HG02798 (cell line): ENCODE measurements around the gene NFILZ.

Experiments
- ATAC-seq: cut with Tn5 transposase; IDR thresholded peaks from one replicate; pipeline ENCODE4 v1.9.1; 2021; ENCODE audit warnings: mild to moderate bottlenecking; ENCODE audit not compliant: unreplicated experiment, poor library complexity

The NFILZ gene

GRCh38 chr19:8641221-8641907 lies 10.9 kb downstream of the NFILZ start:
- no peak for ATAC-seq

- ATAC-seq: no peak
Observed at GRCh38 chr19:8641908-8642547, 11.6 kb downstream of the NFILZ start.

GRCh38 chr19:8642561-8642960 lies 12.1 kb downstream of the NFILZ start:
- no peak for ATAC-seq

- ATAC-seq: no peak
Observed at GRCh38 chr19:8643860-8644653, 13.6 kb downstream of the NFILZ start.

- ATAC-seq: no peak
Observed at GRCh38 chr19:8648240-8648639, 17.8 kb downstream of the NFILZ start.

- ATAC-seq: no peak
Observed at GRCh38 chr19:8654591-8655339, 24.3 kb downstream of the NFILZ start.

GRCh38 chr19:8655340-8655709 lies 24.9 kb downstream of the NFILZ start:
- no peak for ATAC-seq

- ATAC-seq: no peak
Observed at GRCh38 chr19:8657869-8658268, 27.4 kb downstream of the NFILZ start.

GRCh38 chr19:8659905-8660304 lies 29.5 kb downstream of the NFILZ start:
- no peak for ATAC-seq

- no peak for ATAC-seq
Observed at GRCh38 chr19:8662263-8662662, 31.8 kb downstream of the NFILZ start.

GRCh38 chr19:8663920-8664670 lies 33.7 kb downstream of the NFILZ start:
- no peak for ATAC-seq

- no peak for ATAC-seq
Observed at GRCh38 chr19:8664671-8665057, 34.2 kb downstream of the NFILZ start.

GRCh38 chr19:8665468-8666213 lies 35.2 kb downstream of the NFILZ start:
- ATAC-seq: no peak

- ATAC-seq: no peak
Observed at GRCh38 chr19:8666814-8667405, 36.5 kb downstream of the NFILZ start.

GRCh38 chr19:8673276-8673891 lies 43.0 kb downstream of the NFILZ start:
- no peak for ATAC-seq

GRCh38 chr19:8675066-8675465 lies 44.6 kb downstream of the NFILZ start:
- ATAC-seq: no peak

- ATAC-seq: no peak
Observed at GRCh38 chr19:8678244-8678807, 47.9 kb downstream of the NFILZ start.
